H9 (cell line): Measurements from ENCODE around the gene SLMAP. TPM values are rescaled to one million over a fixed set of nuclear protein-coding genes. Genes with fewer than 3 reads are reported as not detected.

Experiments
- DNase-seq: peaks from one replicate; pipeline ENCODE4 v3.0.0-alpha.2; 2017
- H2AFZ ChIP-seq: one replicate; pipeline ENCODE4 v1.6.1; 2013; ENCODE audit warnings: mild to moderate bottlenecking, low read length, control low read depth, moderate library complexity
- H2AK5ac ChIP-seq: 2 replicates; pipeline ENCODE4 v1.6.1; 2013; ENCODE audit warnings: low read length, control low read depth, mixed read lengths; ENCODE audit not compliant: insufficient read length
- H2BK120ac ChIP-seq: one replicate; pipeline ENCODE4 v1.6.1; 2013; ENCODE audit warnings: low read depth, mild to moderate bottlenecking, low read length, control low read depth, inconsistent platforms; ENCODE audit not compliant: poor library complexity, severe bottlenecking
- H2BK12ac ChIP-seq: 2 replicates; pipeline ENCODE4 v1.6.1; 2013; ENCODE audit warnings: low read length, control low read depth, mixed read lengths, low read depth; ENCODE audit not compliant: insufficient read length
- H2BK15ac ChIP-seq: 2 replicates; pipeline ENCODE4 v1.6.1; 2013; ENCODE audit warnings: low read depth, low read length, control low read depth
- H2BK20ac ChIP-seq: one replicate; pipeline ENCODE4 v1.6.1; 2013; ENCODE audit warnings: low read depth, mild to moderate bottlenecking, low read length, control low read depth, inconsistent platforms; ENCODE audit not compliant: poor library complexity, severe bottlenecking
- H2BK5ac ChIP-seq: 2 replicates; pipeline ENCODE4 v1.6.1; 2013; ENCODE audit warnings: low read length, control low read depth, mixed read lengths; ENCODE audit not compliant: insufficient read length
- H3K14ac ChIP-seq: 2 replicates; pipeline ENCODE4 v1.6.1; 2013; ENCODE audit warnings: low read length, control low read depth; ENCODE audit not compliant: insufficient read depth
- H3K18ac ChIP-seq: 2 replicates; pipeline ENCODE4 v1.6.1; 2013; ENCODE audit warnings: low read depth, mild to moderate bottlenecking, mixed read lengths, low read length, control low read depth; ENCODE audit not compliant: insufficient read length
- H3K23ac ChIP-seq: 2 replicates; pipeline ENCODE4 v1.6.1; 2013; ENCODE audit warnings: low read length, control low read depth, mixed read lengths, low read depth; ENCODE audit not compliant: insufficient read length
- H3K23me2 ChIP-seq: 2 replicates; pipeline ENCODE4 v1.6.1; 2013; ENCODE audit warnings: low read depth, mild to moderate bottlenecking, mixed read lengths, low read length, control low read depth; ENCODE audit not compliant: insufficient read length, poor library complexity, severe bottlenecking
- H3K27ac ChIP-seq: 2 replicates; pipeline ENCODE4 v1.5.1; 2013; ENCODE audit warnings: low read length, control low read depth, mixed read lengths, low read depth; ENCODE audit not compliant: insufficient read length
- H3K27me3 ChIP-seq: 2 replicates; pipeline ENCODE4 v1.6.1; 2013; ENCODE audit warnings: low read length, control low read depth, inconsistent platforms; ENCODE audit not compliant: insufficient read depth
- H3K4ac ChIP-seq: 2 replicates; pipeline ENCODE4 v1.6.1; 2013; ENCODE audit warnings: low read depth, mild to moderate bottlenecking, control low read depth, inconsistent platforms, low read length, moderate library complexity
- H3K4me1 ChIP-seq: 2 replicates; pipeline ENCODE4 v1.6.1; 2013; ENCODE audit warnings: low read length, control low read depth, inconsistent platforms; ENCODE audit not compliant: insufficient read depth
- H3K4me2 ChIP-seq: 2 replicates; pipeline ENCODE4 v1.6.1; 2013; ENCODE audit warnings: low read length, control low read depth, mixed read lengths; ENCODE audit not compliant: insufficient read length, insufficient read depth
- H3K56ac ChIP-seq: 2 replicates; pipeline ENCODE4 v1.6.1; 2013; ENCODE audit warnings: low read depth, mild to moderate bottlenecking, mixed read lengths, low read length, control low read depth; ENCODE audit not compliant: insufficient read length
- H3K79me1 ChIP-seq: 2 replicates; pipeline ENCODE4 v1.6.1; 2013; ENCODE audit warnings: low read depth, mild to moderate bottlenecking, moderate library complexity, low read length, control low read depth, inconsistent platforms; ENCODE audit not compliant: insufficient read depth, poor library complexity, severe bottlenecking
- H3K79me2 ChIP-seq: 2 replicates; pipeline ENCODE4 v1.6.1; 2013; ENCODE audit warnings: low read length, control low read depth, inconsistent platforms; ENCODE audit not compliant: insufficient read depth
- H3K9ac ChIP-seq: 2 replicates; pipeline ENCODE4 v1.6.1; 2013; ENCODE audit warnings: low read length, control low read depth, mixed read lengths; ENCODE audit not compliant: insufficient read length; ENCODE audit errors: extremely low read depth
- H3K9me3 ChIP-seq: one replicate; pipeline ENCODE4 v1.6.1; 2013; ENCODE audit warnings: low read depth, low read length, inconsistent platforms; ENCODE audit not compliant: control insufficient read depth
- H3T11ph ChIP-seq: one replicate; pipeline ENCODE4 v1.6.1; 2013; ENCODE audit warnings: mild to moderate bottlenecking, low read length, control low read depth, inconsistent platforms
- H4K20me1 ChIP-seq: one replicate; pipeline ENCODE4 v1.6.1; 2013; ENCODE audit not compliant: control insufficient read depth, insufficient read length, insufficient read depth
- H4K5ac ChIP-seq: 2 replicates; pipeline ENCODE4 v1.6.1; 2013; ENCODE audit warnings: low read depth, mild to moderate bottlenecking, mixed read lengths, low read length, control low read depth; ENCODE audit not compliant: insufficient read length
- H4K8ac ChIP-seq: replicated peaks from 2 replicates; pipeline ENCODE4 v1.6.1; 2013; ENCODE audit warnings: low read length, control low read depth, mixed read lengths, low read depth; ENCODE audit not compliant: insufficient read length
- H4K91ac ChIP-seq: 2 replicates; pipeline ENCODE4 v1.6.1; 2013; ENCODE audit warnings: low read depth, mild to moderate bottlenecking, moderate library complexity, mixed read lengths, low read length, control low read depth; ENCODE audit not compliant: insufficient read length
- H3K27ac Mint-ChIP-seq, 3 experiments: 2 replicates in 2 of 3; 3 replicates in 1 of 3; pipeline ENCODE4 v1.8.0; 2020 to 2021; ENCODE audit warnings: mixed read lengths in 3 of 3, mild to moderate bottlenecking in 1 of 3, moderate library complexity in 1 of 3
- H3K27me3 Mint-ChIP-seq: 2 replicates; pipeline ENCODE4 v1.8.0; 2021; ENCODE audit warnings: low read depth, mild to moderate bottlenecking, moderate library complexity, mixed read lengths
- H3K36me3 Mint-ChIP-seq, 3 experiments: 2 replicates in 2 of 3; 3 replicates in 1 of 3; pipeline ENCODE4 v1.8.0; 2020 to 2021; ENCODE audit warnings: low read depth in 3 of 3, mixed read lengths in 3 of 3; ENCODE audit not compliant: insufficient read depth in 1 of 3
- H3K4me1 Mint-ChIP-seq, 2 experiments: 2 replicates each; pipeline ENCODE4 v1.8.0; 2020; ENCODE audit warnings: mixed read lengths in 2 of 2
- H3K4me3 Mint-ChIP-seq, 2 experiments: 2 replicates in 1 of 2; 3 replicates in 1 of 2; pipeline ENCODE4 v1.8.0; 2020 to 2021; ENCODE audit warnings: mild to moderate bottlenecking in 2 of 2, mixed read lengths in 2 of 2, moderate library complexity in 1 of 2
- H3K9me3 Mint-ChIP-seq, 2 experiments: 2 replicates in 1 of 2; 3 replicates in 1 of 2; pipeline ENCODE4 v1.8.0; 2020; ENCODE audit warnings: mild to moderate bottlenecking in 2 of 2, mixed read lengths in 2 of 2, moderate library complexity in 1 of 2
- CTCF ChIP-seq: fragments of 200-600 bp; sonication (generic); conservative IDR thresholded peaks from 3 replicates; pipeline ENCODE4 v1.8.0; 2021; ENCODE audit warnings: antibody characterized with exemption, mild to moderate bottlenecking
- WGBS: extraction: QIAGEN DNeasy Blood & Tissue Kit; methylation state at CpG from one replicate; pipeline ENCODE4 v1.1.7; 2013; ENCODE audit warnings: missing lambda C conversion rate, low lambda C conversion rate, mixed read lengths; ENCODE audit not compliant: insufficient read length; ENCODE audit errors: extremely low coverage; 5-methylcytosine and 5-hydroxymethylcytosine counted together
- total RNA-seq: library from RNA; stranded (reverse); gene quantifications from 2 replicates; pipeline ENCODE4 v1.2.1, GENCODE V29; 2021

The SLMAP gene
- total RNA-seq, 1 experiment from 2014 or later: 65.1 TPM

GRCh38 chr3:57863380-57863779 is 107.3 kb downstream of the SLMAP start:
- Histone ChIP-seq H3K79me1 (no peaks in the 10 kb centered on the region), H3T11ph (no peak overlapping the region), H3K9me3 (no peaks in the 10 kb centered on the region), H3K27me3 (no peaks in the 10 kb centered on the region), H3K56ac (no peak overlapping the region), H3K23ac (no peak overlapping the region), H3K23me2 (no peaks in the 10 kb centered on the region), H3K79me2 (no peaks in the 10 kb centered on the region), H4K5ac (no peak overlapping the region), H2BK12ac (no peak overlapping the region), H2BK15ac (no peak overlapping the region), H2BK120ac (no peak overlapping the region), H2AK5ac (no peak overlapping the region), H2AFZ (no peak overlapping the region), H2BK20ac (no peak overlapping the region), H2BK5ac (no peak overlapping the region), H3K9ac (no peak overlapping the region), H3K14ac (no peak overlapping the region), H3K18ac (no peak overlapping the region), H3K27ac (no peak overlapping the region), H3K4me1 (no peaks in the 10 kb centered on the region), H4K91ac (no peak overlapping the region), H3K4me2 (no peak overlapping the region), H3K4ac (no peak overlapping the region), H4K20me1 (no peaks in the 10 kb centered on the region), H4K8ac (no peak overlapping the region)
- no CpG with 5 or more reads among the region's 2 CpGs for WGBS
- Mint-ChIP-seq H3K4me3 (no peak overlapping the region), H3K36me3 (peaks cover 5 to 45% (median 29%) of the 10 kb centered on the region in 3 experiments; a peak in 6 of 7 replicates), H3K9me3 (no peaks in the 10 kb centered on the region), H3K27ac (0 out of 7 replicates have a peak overlapping the region, but pooled peaks of 1 of the 3 experiments have one; percentile 12), H3K4me1 (peaks cover 5 to 6% of the 10 kb centered on the region in 2 experiments), H3K27me3 (no peaks in the 10 kb centered on the region)
- no peak for TF ChIP-seq CTCF
- no peak for DNase-seq
